WTC11 (cell line): ENCODE measurements around the gene PROZ. TPM values are rescaled to one million over a fixed set of nuclear protein-coding genes. Genes with fewer than 3 reads are reported as not detected.

ENCODE experiments used
- ATAC-seq: fragments of 200-7000 bp; cut with Tn5 transposase; 2 replicates; pipeline ENCODE4 v1.10.0; 2021; ENCODE audit warnings: mild to moderate bottlenecking, moderate library complexity
- CTCF ChIA-PET: fragments of 300-600 bp; sonication (Branson Sonifier 250); formaldehyde crosslinking; loops from one replicate; lab custom pipeline; 2021; ENCODE audit warnings: antibody characterized with exemption; lab: Charles Lee
- POLR2A ChIA-PET: fragments of 350-600 bp; sonication (Branson Sonifier 250); formaldehyde crosslinking; loops from one replicate; lab custom pipeline; 2021; ENCODE audit warnings: antibody characterized with exemption; lab: Charles Lee
- DNase-seq: peaks from one replicate; pipeline ENCODE4 v3.0.0; 2021; ENCODE audit warnings: low spot score
- H3K27ac Mint-ChIP-seq: 2 replicates; pipeline ENCODE4 v1.8.0; 2021; ENCODE audit warnings: mixed read lengths
- H3K27me3 Mint-ChIP-seq: 2 replicates; pipeline ENCODE4 v1.8.0; 2021; ENCODE audit warnings: low read depth, mild to moderate bottlenecking, moderate library complexity, mixed read lengths
- H3K36me3 Mint-ChIP-seq: 2 replicates; pipeline ENCODE4 v1.8.0; 2021; ENCODE audit warnings: mixed read lengths
- H3K4me1 Mint-ChIP-seq: 2 replicates; pipeline ENCODE4 v1.8.0; 2022; ENCODE audit warnings: mixed read lengths
- H3K4me3 Mint-ChIP-seq: 2 replicates; pipeline ENCODE4 v1.8.0; 2021; ENCODE audit warnings: mild to moderate bottlenecking, moderate library complexity, mixed read lengths
- H3K9me3 Mint-ChIP-seq: 2 replicates; pipeline ENCODE4 v1.8.0; 2021; ENCODE audit warnings: mixed read lengths
- CTCF ChIP-seq: fragments of 200-600 bp; IDR thresholded peaks from 2 replicates; pipeline ENCODE4 v1.8.0; 2022; ENCODE audit warnings: antibody characterized with exemption
- E2F4 ChIP-seq: sonication (generic); formaldehyde crosslinking; IDR thresholded peaks from 2 replicates; pipeline ENCODE4 v1.8.1; 2022; ENCODE audit warnings: low read depth, mild to moderate bottlenecking, moderate library complexity, missing genetic modification reagents, borderline replicate concordance
- FOXJ3 ChIP-seq: sonication (generic); formaldehyde crosslinking; IDR thresholded peaks from 2 replicates; pipeline ENCODE4 v1.9.0; 2021; ENCODE audit warnings: missing genetic modification reagents, mild to moderate bottlenecking, borderline replicate concordance
- GTF2I ChIP-seq: fragments of 250-450 bp; sonication (Bioruptor Pico); conservative IDR thresholded peaks from 2 replicates; pipeline ENCODE4 v1.4.0; 2021; ENCODE audit warnings: mild to moderate bottlenecking
- IRF2 ChIP-seq: sonication (generic); formaldehyde crosslinking; IDR thresholded peaks from 2 replicates; pipeline ENCODE4 v1.8.0; 2022; ENCODE audit warnings: low read depth, missing genetic modification reagents, borderline replicate concordance
- JAZF1 ChIP-seq: fragments of 250-450 bp; sonication (Bioruptor Pico); IDR thresholded peaks from 2 replicates; pipeline ENCODE4 v1.9.0; 2021; ENCODE audit warnings: moderate library complexity, mild to moderate bottlenecking, inconsistent platforms
- NFE2L1 ChIP-seq: sonication (generic); formaldehyde crosslinking; IDR thresholded peaks from 2 replicates; pipeline ENCODE4 v1.8.1; 2023; ENCODE audit warnings: missing genetic modification reagents
- NR1H2 ChIP-seq: sonication (generic); formaldehyde crosslinking; IDR thresholded peaks from 2 replicates; pipeline ENCODE4 v1.9.0; 2021; ENCODE audit warnings: mild to moderate bottlenecking, moderate library complexity, missing genetic modification reagents
- PRDM15 ChIP-seq: sonication (generic); formaldehyde crosslinking; IDR thresholded peaks from 2 replicates; pipeline ENCODE4 v1.8.0; 2022; ENCODE audit warnings: missing genetic modification reagents
- PRRX2 ChIP-seq: fragments of 250-450 bp; sonication (Bioruptor Pico); IDR thresholded peaks from 2 replicates; pipeline ENCODE4 v1.8.0; 2021; ENCODE audit warnings: mild to moderate bottlenecking
- RELA ChIP-seq: sonication (generic); formaldehyde crosslinking; IDR thresholded peaks from 2 replicates; pipeline ENCODE4 v1.8.1; 2022; ENCODE audit warnings: missing genetic modification reagents, mild to moderate bottlenecking, borderline replicate concordance
- SOX15 ChIP-seq: fragments of 250-450 bp; sonication (Bioruptor Pico); IDR thresholded peaks from 2 replicates; pipeline ENCODE4 v1.9.0; 2021; ENCODE audit warnings: mild to moderate bottlenecking
- TCF7 ChIP-seq: sonication (generic); formaldehyde crosslinking; IDR thresholded peaks from 2 replicates; pipeline ENCODE4 v1.8.0; 2022; ENCODE audit warnings: mild to moderate bottlenecking, low read depth, missing genetic modification reagents, moderate library complexity
- USF1 ChIP-seq: sonication (generic); formaldehyde crosslinking; IDR thresholded peaks from 2 replicates; pipeline ENCODE4 v1.8.0; 2022; ENCODE audit warnings: mild to moderate bottlenecking, missing genetic modification reagents
- ZNF138 ChIP-seq: sonication (generic); formaldehyde crosslinking; conservative IDR thresholded peaks from 2 replicates; pipeline ENCODE4 v1.8.1; 2022; ENCODE audit warnings: mild to moderate bottlenecking, moderate library complexity, missing genetic modification reagents
- ZNF219 ChIP-seq: sonication (generic); formaldehyde crosslinking; IDR thresholded peaks from 2 replicates; pipeline ENCODE4 v1.8.0; 2023; ENCODE audit warnings: missing genetic modification reagents, mild to moderate bottlenecking, borderline replicate concordance
- ZNF263 ChIP-seq: sonication (generic); formaldehyde crosslinking; IDR thresholded peaks from 2 replicates; pipeline ENCODE4 v1.8.1; 2022; ENCODE audit warnings: low read depth, mild to moderate bottlenecking, moderate library complexity, missing genetic modification reagents
- ZNF416 ChIP-seq: fragments of 250-450 bp; sonication (Bioruptor Pico); IDR thresholded peaks from 2 replicates; pipeline ENCODE4 v1.9.0; 2021; ENCODE audit warnings: mild to moderate bottlenecking, inconsistent platforms
- ZNF423 ChIP-seq: fragments of 250-450 bp; sonication (Bioruptor Pico); IDR thresholded peaks from 2 replicates; pipeline ENCODE4 v2.1.2; 2022; ENCODE audit warnings: mild to moderate bottlenecking, moderate library complexity
- ZNF425 ChIP-seq: fragments of 250-450 bp; sonication (Bioruptor Pico); conservative IDR thresholded peaks from 2 replicates; pipeline ENCODE4 v1.9.0; 2021; ENCODE audit warnings: mild to moderate bottlenecking
- ZNF512 ChIP-seq: sonication (generic); formaldehyde crosslinking; IDR thresholded peaks from 2 replicates; pipeline ENCODE4 v1.8.1; 2022; ENCODE audit warnings: missing genetic modification reagents, borderline replicate concordance
- ZSCAN18 ChIP-seq: fragments of 250-450 bp; sonication (Bioruptor Pico); IDR thresholded peaks from 2 replicates; pipeline ENCODE4 v2.1.2; 2022; ENCODE audit warnings: mild to moderate bottlenecking, moderate library complexity
- total RNA-seq: library from RNA; stranded (reverse); gene quantifications from 3 replicates; pipeline ENCODE4 v1.2.3, GENCODE V29; 2021

Gene PROZ
- total RNA-seq, 1 experiment from 2014 or later, result not detected

- ATAC-seq (no peak), DNase-seq (no peak)
- POLR2A ChIA-PET, result no interaction called here
- no peaks in the 10 kb centered on the region for H3K27me3 Mint-ChIP-seq
- no peak overlapping the region for H3K27ac Mint-ChIP-seq
- H3K4me3 Mint-ChIP-seq, result no peak overlapping the region
- no peak for TF ChIP-seq RELA (CRISPR knock-in tag)
- TF ChIP-seq GTF2I, result no peak
- no peak for TF ChIP-seq CTCF
- TF ChIP-seq ZSCAN18 (CRISPR knock-in tag), result no peak
- no peak for TF ChIP-seq ZNF138 (CRISPR knock-in tag)
- no peak for TF ChIP-seq ZNF512 (CRISPR knock-in tag)
- TF ChIP-seq SOX15 (CRISPR knock-in tag), result no peak
- no peak for TF ChIP-seq ZNF263 (CRISPR knock-in tag)
- no peak for TF ChIP-seq USF1 (CRISPR knock-in tag)
- no peak for TF ChIP-seq TCF7
- no peak for TF ChIP-seq FOXJ3
- H3K9me3 Mint-ChIP-seq, result no peaks in the 10 kb centered on the region
- H3K4me1 Mint-ChIP-seq, result peaks cover 16% of the 10 kb centered on the region
- peaks cover 38% of the 10 kb centered on the region for H3K36me3 Mint-ChIP-seq
- CTCF ChIA-PET, result no interaction called here
These were observed 14.0 kb downstream of the PROZ start for GRCh38 chr13:113172419-113172926.

GRCh38 chr13:113176280-113176679, 17.8 kb downstream of the PROZ start:
- no peaks in the 10 kb centered on the region for H3K27me3 Mint-ChIP-seq
- peaks cover 53% of the 10 kb centered on the region for H3K36me3 Mint-ChIP-seq
- CTCF ChIA-PET, result no interaction called here
- peaks cover 19% of the 10 kb centered on the region for H3K4me1 Mint-ChIP-seq
- POLR2A ChIA-PET, result no interaction called here
- H3K9me3 Mint-ChIP-seq, result no peaks in the 10 kb centered on the region
- ATAC-seq (no peak), DNase-seq (no peak)
- H3K4me3 Mint-ChIP-seq, result no peak overlapping the region
- H3K27ac Mint-ChIP-seq, result no peak overlapping the region
- no peak for TF ChIP-seq NFE2L1 (CRISPR knock-in tag)
- no peak for TF ChIP-seq JAZF1 (CRISPR knock-in tag)
- no peak for TF ChIP-seq E2F4
- no peak for TF ChIP-seq PRDM15 (CRISPR knock-in tag)
- no peak for TF ChIP-seq ZNF416 (CRISPR knock-in tag)
- no peak for TF ChIP-seq ZSCAN18 (CRISPR knock-in tag)
- no peak for TF ChIP-seq PRRX2
- no peak for TF ChIP-seq NR1H2
- no peak for TF ChIP-seq ZNF423 (CRISPR knock-in tag)
- TF ChIP-seq ZNF219 (CRISPR knock-in tag), result no peak
- TF ChIP-seq ZNF425 (CRISPR knock-in tag), result no peak
- no peak for TF ChIP-seq IRF2 (CRISPR knock-in tag)
